ENCODE results near the gene PLEK.

DNA sequence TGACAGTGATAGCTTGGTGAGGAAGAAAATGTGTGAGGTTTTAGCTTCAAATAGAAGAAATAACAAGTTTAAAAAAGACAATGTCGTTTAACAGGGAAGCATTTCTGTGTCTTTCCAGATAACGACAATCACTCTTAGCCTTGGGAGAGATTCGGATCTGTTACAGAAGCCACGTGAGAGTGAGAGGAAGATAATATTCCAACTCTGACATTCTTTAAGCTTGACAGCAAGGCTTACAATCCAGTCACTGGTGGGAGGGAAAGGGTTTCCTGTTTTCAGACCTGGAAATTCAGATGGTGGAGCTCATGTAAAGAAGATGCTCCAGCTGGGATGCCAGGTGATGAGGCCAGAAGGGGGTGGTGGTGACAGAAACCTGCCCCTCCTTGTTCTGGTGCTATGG, 71.2 kb downstream of the PLEK start:
- TF ChIP-seq, protein P1, sequence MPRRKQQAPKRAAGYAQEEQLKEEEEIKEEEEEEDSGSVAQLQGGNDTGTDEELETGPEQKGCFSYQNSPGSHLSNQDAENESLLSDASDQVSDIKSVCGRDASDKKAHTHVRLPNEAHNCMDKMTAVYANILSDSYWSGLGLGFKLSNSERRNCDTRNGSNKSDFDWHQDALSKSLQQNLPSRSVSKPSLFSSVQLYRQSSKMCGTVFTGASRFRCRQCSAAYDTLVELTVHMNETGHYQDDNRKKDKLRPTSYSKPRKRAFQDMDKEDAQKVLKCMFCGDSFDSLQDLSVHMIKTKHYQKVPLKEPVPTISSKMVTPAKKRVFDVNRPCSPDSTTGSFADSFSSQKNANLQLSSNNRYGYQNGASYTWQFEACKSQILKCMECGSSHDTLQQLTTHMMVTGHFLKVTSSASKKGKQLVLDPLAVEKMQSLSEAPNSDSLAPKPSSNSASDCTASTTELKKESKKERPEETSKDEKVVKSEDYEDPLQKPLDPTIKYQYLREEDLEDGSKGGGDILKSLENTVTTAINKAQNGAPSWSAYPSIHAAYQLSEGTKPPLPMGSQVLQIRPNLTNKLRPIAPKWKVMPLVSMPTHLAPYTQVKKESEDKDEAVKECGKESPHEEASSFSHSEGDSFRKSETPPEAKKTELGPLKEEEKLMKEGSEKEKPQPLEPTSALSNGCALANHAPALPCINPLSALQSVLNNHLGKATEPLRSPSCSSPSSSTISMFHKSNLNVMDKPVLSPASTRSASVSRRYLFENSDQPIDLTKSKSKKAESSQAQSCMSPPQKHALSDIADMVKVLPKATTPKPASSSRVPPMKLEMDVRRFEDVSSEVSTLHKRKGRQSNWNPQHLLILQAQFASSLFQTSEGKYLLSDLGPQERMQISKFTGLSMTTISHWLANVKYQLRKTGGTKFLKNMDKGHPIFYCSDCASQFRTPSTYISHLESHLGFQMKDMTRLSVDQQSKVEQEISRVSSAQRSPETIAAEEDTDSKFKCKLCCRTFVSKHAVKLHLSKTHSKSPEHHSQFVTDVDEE (CRISPR knock-in tag; IDR thresholded peaks at IDR 0.05), result no peak
- TF ChIP-seq TCF4 (CRISPR knock-in tag; IDR thresholded peaks at IDR 0.05; ENCODE audit: borderline replicate concordance) (no peak), GLIS3 (CRISPR knock-in tag; IDR thresholded peaks at IDR 0.05) (no peak), ZFP3 (CRISPR knock-in tag; IDR thresholded peaks at IDR 0.05) (no peak), BACH2 (CRISPR knock-in tag; IDR thresholded peaks at IDR 0.05; ENCODE audit: borderline replicate concordance) (no peak), ZNF8 (CRISPR knock-in tag; IDR thresholded peaks at IDR 0.05) (no peak)
- TF ChIP-seq, protein P2, sequence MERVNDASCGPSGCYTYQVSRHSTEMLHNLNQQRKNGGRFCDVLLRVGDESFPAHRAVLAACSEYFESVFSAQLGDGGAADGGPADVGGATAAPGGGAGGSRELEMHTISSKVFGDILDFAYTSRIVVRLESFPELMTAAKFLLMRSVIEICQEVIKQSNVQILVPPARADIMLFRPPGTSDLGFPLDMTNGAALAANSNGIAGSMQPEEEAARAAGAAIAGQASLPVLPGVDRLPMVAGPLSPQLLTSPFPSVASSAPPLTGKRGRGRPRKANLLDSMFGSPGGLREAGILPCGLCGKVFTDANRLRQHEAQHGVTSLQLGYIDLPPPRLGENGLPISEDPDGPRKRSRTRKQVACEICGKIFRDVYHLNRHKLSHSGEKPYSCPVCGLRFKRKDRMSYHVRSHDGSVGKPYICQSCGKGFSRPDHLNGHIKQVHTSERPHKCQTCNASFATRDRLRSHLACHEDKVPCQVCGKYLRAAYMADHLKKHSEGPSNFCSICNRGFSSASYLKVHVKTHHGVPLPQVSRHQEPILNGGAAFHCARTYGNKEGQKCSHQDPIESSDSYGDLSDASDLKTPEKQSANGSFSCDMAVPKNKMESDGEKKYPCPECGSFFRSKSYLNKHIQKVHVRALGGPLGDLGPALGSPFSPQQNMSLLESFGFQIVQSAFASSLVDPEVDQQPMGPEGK (CRISPR knock-in tag; IDR thresholded peaks at IDR 0.05; ENCODE audit: borderline replicate concordance), result no peak
- TF ChIP-seq, protein P3, sequence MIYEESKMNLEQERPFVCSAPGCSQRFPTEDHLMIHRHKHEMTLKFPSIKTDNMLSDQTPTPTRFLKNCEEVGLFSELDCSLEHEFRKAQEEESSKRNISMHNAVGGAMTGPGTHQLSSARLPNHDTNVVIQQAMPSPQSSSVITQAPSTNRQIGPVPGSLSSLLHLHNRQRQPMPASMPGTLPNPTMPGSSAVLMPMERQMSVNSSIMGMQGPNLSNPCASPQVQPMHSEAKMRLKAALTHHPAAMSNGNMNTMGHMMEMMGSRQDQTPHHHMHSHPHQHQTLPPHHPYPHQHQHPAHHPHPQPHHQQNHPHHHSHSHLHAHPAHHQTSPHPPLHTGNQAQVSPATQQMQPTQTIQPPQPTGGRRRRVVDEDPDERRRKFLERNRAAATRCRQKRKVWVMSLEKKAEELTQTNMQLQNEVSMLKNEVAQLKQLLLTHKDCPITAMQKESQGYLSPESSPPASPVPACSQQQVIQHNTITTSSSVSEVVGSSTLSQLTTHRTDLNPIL (CRISPR knock-in tag; IDR thresholded peaks at IDR 0.05; ENCODE audit: low read depth), result no peak

All from SK-N-SH treated with all-trans-retinoic acid at 6 μM for 48 hours (cell line).